Ovary (tissue), 9 donors: ENCODE results near the gene CSHL1. TPM values are rescaled to one million over a fixed set of nuclear protein-coding genes. Genes with fewer than 3 reads are reported as not detected.
"Not testable (repeated sequence)": the region's sequence is repeated elsewhere in the genome, so short reads cannot be mapped to it uniquely, and the experiment has no call there.

Experiments
- DNase-seq, 5 donors: peaks; one replicate each; pipeline ENCODE4 v3.0.0-alpha.2; 2019 to 2020
- H3K27ac ChIP-seq, 2 donors: fragments of 200-600 bp; one replicate each; pipeline versions ENCODE4 v1.5.1 to v1.8.0; 2019 to 2022
- H3K27me3 ChIP-seq: fragments of 200-600 bp; one replicate; pipeline ENCODE4 v1.8.0; 2022
- H3K36me3 ChIP-seq: fragments of 200-600 bp; sonication (generic); one replicate; pipeline ENCODE4 v1.5.1; 2019
- H3K4me1 ChIP-seq: one replicate; pipeline ENCODE4 v1.8.1; 2013; ENCODE audit warnings: mild to moderate bottlenecking, moderate library complexity; ENCODE audit not compliant: insufficient read depth
- H3K4me3 ChIP-seq: fragments of 200-600 bp; sonication (generic); one replicate; pipeline ENCODE4 v1.5.1; 2017
- H3K9me3 ChIP-seq, 2 donors: fragments of 200-600 bp in 1 of 2; sonication (generic) in 1 of 2; one replicate each; pipeline versions ENCODE4 v1.5.1 to v1.8.1; 2013 to 2019; ENCODE audit warnings: mild to moderate bottlenecking in 1 of 2, moderate library complexity in 1 of 2
- WGBS, 3 donors: extraction: QIAGEN DNeasy Blood & Tissue Kit in 1 of 3; methylation state at CpG; one replicate each; pipeline versions ENCODE4 v1.1.5 to v1.1.7; 2013 to 2017; 5-methylcytosine and 5-hydroxymethylcytosine counted together
- intact Hi-C, 4 donors: fragments of 100-400 bp; cut with DNase I; formaldehyde crosslinking; loops; one replicate each; pipeline versions ENCODE4 v1.11.0 to v1.15.1; 2022 to 2023
- polyA plus RNA-seq, 2 donors: library from polyadenylated mRNA; stranded (reverse); fragments of 200-250 nt in 1 of 2; fragments of 350-450 nt in 1 of 2; fragmentation: Illumina TruSeq in 1 of 2; extraction: RNeasy Lipid Tissue Mini Kit (QIAGEN cat#74804) in 1 of 2; gene quantifications; one replicate each; pipeline ENCODE4 v1.2.3, GENCODE V29; 2013 to 2014
- small RNA-seq: library from RNA; depleted of rRNA; stranded (forward); fragments of <200 nt; gene quantifications from one replicate; pipeline ENCODE3, GENCODE V24; 2016
- total RNA-seq, 7 donors: library from RNA; depleted of rRNA in 2 of 7; stranded (reverse); fragments of >200 nt in 2 of 7; fragmentation: NEBNext Ultra II Directional in 3 of 7; extraction: Animal tissue kit (Norgen Biotek cat#: 25700) in 3 of 7; gene quantifications; one replicate each; pipeline versions ENCODE4 v1.1.0 to v1.2.4, GENCODE V29; 2016 to 2023
- donor health status: DM: no; HTN: no; CAD: no; lungs with moderate emphysema.
- donor health status: DM: no; HTN: no; CAD: no.
- donor health status: Bipolar disorder and iron deficiency.
- donor health status: DM: yes; HTN: yes; CAD: no.
- donor health status: DM: no; HTN: no; CAD: no.
- donor health status: DM: yes; HTN: yes; CAD: no.

Gene CSHL1
- total and polyA plus RNA-seq, 9 donors, result not detected

DNA sequence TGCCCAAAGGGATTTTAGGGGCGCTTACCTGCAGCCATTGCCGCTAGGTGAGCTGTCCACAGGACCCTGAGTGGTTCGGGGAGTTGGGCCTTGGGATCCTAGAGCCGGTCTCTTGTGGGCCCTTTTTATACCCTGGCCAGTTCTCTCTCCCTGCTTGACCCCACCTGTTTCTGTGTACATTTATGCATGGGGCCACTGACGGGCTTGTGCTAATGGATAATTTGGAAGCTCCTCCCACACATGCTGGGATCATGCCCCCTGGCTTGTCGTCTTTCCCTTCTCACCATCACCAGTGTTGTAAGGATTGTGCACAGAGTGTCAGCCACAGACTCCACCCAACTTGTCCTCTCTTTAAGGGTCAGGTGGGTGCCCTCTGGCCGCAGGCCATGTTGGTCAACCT is 37.5 kb downstream of the CSHL1 start, which contains the start of gene CSH2:
CSH2 (minus strand) TSS at position 101 of the 400 bp plus-strand sequence; CDS start at position 38, 63 bp downstream.
- H3K36me3 ChIP-seq, H3K4me1 ChIP-seq, H3K9me3 ChIP-seq, H3K4me3 ChIP-seq, H3K27ac ChIP-seq, DNase-seq, intact Hi-C loops, H3K27me3 ChIP-seq: not testable (repeated sequence)
- 50 to 86% (median 83%) methylated on average over 2 to 7 of the region's 7 CpGs for WGBS, 3 donors

DNA sequence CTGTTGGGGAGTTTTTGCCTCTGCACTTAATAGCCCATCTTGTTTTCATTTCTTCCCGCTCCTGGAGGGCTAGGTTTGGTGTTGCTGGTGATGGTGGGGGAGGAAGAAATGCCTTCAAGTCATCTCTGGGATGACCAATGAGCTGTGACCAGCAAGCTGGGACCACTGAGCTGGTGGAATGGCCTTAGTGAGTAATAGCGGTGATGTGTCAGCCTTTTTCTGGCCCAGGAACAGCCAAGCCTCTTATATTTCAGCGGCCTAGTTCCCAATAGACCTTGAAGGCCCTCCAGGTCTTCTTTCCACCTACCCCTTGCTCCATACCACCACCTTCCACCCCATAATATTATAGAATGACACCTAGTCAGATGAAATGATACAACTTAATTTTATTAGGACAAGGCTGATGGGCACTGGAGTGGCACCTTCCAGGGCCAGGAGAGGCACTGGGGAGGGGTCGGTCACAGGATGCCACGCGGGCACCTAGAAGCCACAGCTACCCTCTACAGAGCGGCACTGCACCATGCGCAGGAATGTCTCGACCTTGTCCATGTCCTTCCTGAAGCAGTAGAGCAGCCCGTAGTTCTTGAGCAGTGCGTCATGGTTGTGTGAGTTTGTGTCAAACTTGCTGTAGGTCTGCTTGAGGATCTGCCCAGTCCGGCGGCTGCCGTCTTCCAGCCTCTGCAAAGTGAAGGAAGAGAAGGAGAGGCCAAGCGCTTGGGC is 39.3 kb downstream of the CSHL1 start:
- H3K36me3 ChIP-seq, H3K27ac ChIP-seq, H3K4me3 ChIP-seq, H3K4me1 ChIP-seq, H3K27me3 ChIP-seq, intact Hi-C loops, DNase-seq, H3K9me3 ChIP-seq: not testable (repeated sequence)
- WGBS, 3 donors, result 96 to 97% (median 96%) methylated on average over 15 of the region's 15 CpGs

DNA sequence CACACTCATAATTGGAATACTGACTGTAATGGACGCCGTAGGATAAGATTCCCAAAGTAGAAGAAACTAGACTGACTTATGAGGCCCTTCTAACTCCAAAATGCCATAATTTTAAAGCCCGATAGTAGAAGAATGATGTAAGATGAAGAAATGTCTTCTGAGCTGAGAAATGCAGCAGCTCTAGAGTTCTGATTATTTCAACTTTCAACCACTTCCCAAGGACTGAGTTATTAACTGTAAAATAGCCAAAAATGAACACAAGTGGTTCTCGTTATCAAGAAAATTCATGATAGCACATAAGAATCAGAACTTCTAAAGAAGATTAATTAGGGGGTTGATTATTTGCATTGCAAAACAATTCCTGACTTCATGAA is 40.8 kb downstream of the CSHL1 start:
- H3K4me3 ChIP-seq, H3K36me3 ChIP-seq, intact Hi-C loops, H3K9me3 ChIP-seq, H3K27ac ChIP-seq, H3K27me3 ChIP-seq, DNase-seq, H3K4me1 ChIP-seq: not testable (repeated sequence)
- 40 to 56% (median 52%) methylated on average over 4 of the region's 4 CpGs for WGBS, 3 donors

DNA sequence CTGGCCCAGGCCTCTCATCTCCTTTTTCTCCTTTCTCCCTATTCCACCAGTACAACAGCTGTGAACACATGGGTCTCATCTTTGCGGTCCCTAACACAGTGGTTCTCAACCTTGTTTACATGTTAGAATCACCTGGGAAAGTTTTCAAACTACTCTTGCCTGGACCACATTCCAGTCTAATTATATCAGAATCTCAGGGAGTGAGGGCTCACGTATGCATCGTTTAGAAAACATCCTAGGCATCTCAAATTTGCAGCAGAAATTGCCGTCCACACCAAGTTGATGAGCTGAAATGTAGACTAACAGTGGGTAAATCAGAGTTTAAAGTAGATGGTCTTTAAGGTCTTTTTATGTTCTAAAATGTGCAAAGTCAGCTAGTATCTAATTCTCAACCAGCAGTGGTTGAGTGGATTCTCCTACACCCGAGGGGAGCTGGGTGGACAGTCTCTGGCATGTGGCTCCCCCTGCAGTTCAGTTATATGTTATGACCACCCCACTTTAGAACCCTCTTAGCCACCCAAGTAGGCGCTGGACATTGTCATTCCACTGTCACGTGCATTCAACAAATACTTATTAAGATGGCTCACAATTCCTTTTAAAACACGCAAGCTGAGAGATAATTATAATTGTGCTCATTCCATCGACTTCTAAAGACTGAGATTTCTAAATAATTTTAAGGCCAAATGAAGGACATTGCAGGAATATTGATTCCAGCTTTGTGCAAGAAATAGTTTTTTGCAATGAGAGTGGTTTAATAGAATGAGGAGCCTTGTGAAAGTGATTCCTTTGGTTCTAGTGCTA is 41.4 kb downstream of the CSHL1 start:
- intact Hi-C loops, H3K27ac ChIP-seq, H3K27me3 ChIP-seq, H3K4me1 ChIP-seq, H3K4me3 ChIP-seq, DNase-seq, H3K9me3 ChIP-seq, H3K36me3 ChIP-seq: not testable (repeated sequence)
- 15 to 37% (median 23%) methylated on average over 9 of the region's 9 CpGs for WGBS, 3 donors

DNA sequence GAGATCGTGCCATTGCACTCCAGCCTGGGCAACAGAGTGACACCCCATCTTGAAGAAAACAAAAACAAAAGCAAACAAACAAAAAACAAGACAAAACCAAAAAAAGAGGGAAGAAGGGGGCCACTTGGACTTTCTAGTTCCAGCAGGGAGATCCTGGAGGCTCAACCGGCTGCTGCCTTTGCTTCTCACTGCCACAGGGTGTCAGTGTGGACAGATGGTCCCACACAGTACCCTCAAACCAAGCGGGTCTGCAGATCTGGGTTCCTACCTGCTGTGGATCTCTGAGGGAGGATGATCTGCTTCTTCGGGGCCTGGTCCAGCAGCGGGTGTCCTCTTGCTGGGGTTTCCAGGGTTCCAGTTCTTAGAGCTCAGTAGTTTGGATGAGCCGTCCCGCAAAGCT is 44.4 kb downstream of the CSHL1 start:
- H3K27me3 ChIP-seq, H3K27ac ChIP-seq, H3K9me3 ChIP-seq, DNase-seq, H3K4me3 ChIP-seq, H3K36me3 ChIP-seq, H3K4me1 ChIP-seq, intact Hi-C loops: not testable (repeated sequence)
- 76 to 78% (median 76%) methylated on average over 7 of the region's 7 CpGs for WGBS, 3 donors

Small RNAs within 50 kb of the gene (small RNA-seq; reads per million reads assigned to genes)
- not detected for gene AC040958.1
- not detected for gene AC127029.1
- gene GH1, result not detected

Other genes starting within 250 kb of the CSHL1 start
- gene LIMD2, start 211.1 kb downstream of the CSHL1 start, total RNA-seq, result 10 to 100 TPM in 4 of 7 donors, 1 to 10 TPM in 3; 2.6 to 13.2 (median 10.2) TPM
- gene LIMD2, start 211.1 kb downstream of the CSHL1 start, polyA plus RNA-seq, result 1 to 10 TPM; 1.5 to 9.0 TPM
- 10 to 100 TPM; 26.8 to 40.2 (median 34.4) TPM for gene STRADA, start 169.5 kb downstream of the CSHL1 start, total RNA-seq
- gene STRADA, start 169.5 kb downstream of the CSHL1 start, polyA plus RNA-seq, result 10 to 100 TPM; 21.8 to 46.2 TPM
- 10 to 100 TPM; 31.1 to 72.0 (median 63.2) TPM for gene CCDC47, start 137.7 kb downstream of the CSHL1 start, total RNA-seq
- 10 to 100 TPM; 32.6 to 83.6 TPM for gene CCDC47, start 137.7 kb downstream of the CSHL1 start, polyA plus RNA-seq
- gene DDX42, start 137.1 kb downstream of the CSHL1 start, total RNA-seq, result 100 to 1,000 TPM in 4 of 7 donors, 10 to 100 TPM in 3; 72.5 to 137 (median 104) TPM
- gene DDX42, start 137.1 kb downstream of the CSHL1 start, polyA plus RNA-seq, result 100 to 1,000 TPM in 1 of 2 donors, 10 to 100 TPM in 1; 74.4 to 138 TPM
- gene PSMC5, start 83.8 kb downstream of the CSHL1 start, total RNA-seq, result 100 to 1,000 TPM in 2 of 7 donors, 10 to 100 TPM in 5; 36.4 to 111 (median 83.8) TPM
- gene PSMC5, start 83.8 kb downstream of the CSHL1 start, polyA plus RNA-seq, result 100 to 1,000 TPM in 1 of 2 donors, 10 to 100 TPM in 1; 96.2 to 155 TPM
- 10 to 100 TPM; 26.1 to 46.5 (median 34.7) TPM for gene FTSJ3, start 83.6 kb downstream of the CSHL1 start, total RNA-seq
- 10 to 100 TPM; 21.3 to 47.0 TPM for gene FTSJ3, start 83.6 kb downstream of the CSHL1 start, polyA plus RNA-seq
- 100 to 1,000 TPM in 1 of 7 donors, 10 to 100 TPM in 6; 46.2 to 117 (median 72.9) TPM for gene SMARCD2, start 68.6 kb downstream of the CSHL1 start, total RNA-seq
- gene SMARCD2, start 68.6 kb downstream of the CSHL1 start, polyA plus RNA-seq, result 10 to 100 TPM; 47.9 to 52.7 TPM
- gene CSH2, start 37.6 kb downstream of the CSHL1 start, total RNA-seq, result not detected
- gene CSH2, start 37.6 kb downstream of the CSHL1 start, polyA plus RNA-seq, result not detected
- not detected for gene GH2, start 29.3 kb downstream of the CSHL1 start, total RNA-seq
- not detected for gene GH2, start 29.3 kb downstream of the CSHL1 start, polyA plus RNA-seq
- not detected for gene CSH1, start 14.7 kb downstream of the CSHL1 start, total RNA-seq
- not detected for gene CSH1, start 14.7 kb downstream of the CSHL1 start, polyA plus RNA-seq
- not detected for gene GH1, start 7.6 kb upstream of the CSHL1 start, total RNA-seq
- not detected for gene GH1, start 7.6 kb upstream of the CSHL1 start, polyA plus RNA-seq
- 1 to 10 TPM in 3 of 7 donors, under 1 TPM in 4; 0.48 to 2.0 (median 0.92) TPM for gene CD79B, start 21.1 kb upstream of the CSHL1 start, total RNA-seq
- gene CD79B, start 21.1 kb upstream of the CSHL1 start, polyA plus RNA-seq, result 1 to 10 TPM in 1 of 2 donors, under 1 TPM in 1; 0.77 to 2.0 TPM
- 1 to 10 TPM in 1 of 7 donors, under 1 TPM in 5, not detected in 1; 0.27 to 2.5 (median 0.60) TPM for gene SCN4A, start 61.7 kb upstream of the CSHL1 start, total RNA-seq
- under 1 TPM; 0.67 to 0.75 TPM for gene SCN4A, start 61.7 kb upstream of the CSHL1 start, polyA plus RNA-seq
- 10 to 100 TPM in 1 of 7 donors, 1 to 10 TPM in 4, under 1 TPM in 1, not detected in 1; 0.20 to 58.5 (median 2.1) TPM for gene PRR29, start 87.1 kb upstream of the CSHL1 start, total RNA-seq
- gene PRR29, start 87.1 kb upstream of the CSHL1 start, polyA plus RNA-seq, result under 1 TPM; 0.05 to 0.45 TPM
- gene ICAM2, start 109.4 kb upstream of the CSHL1 start, total RNA-seq, result 10 to 100 TPM in 5 of 7 donors, 1 to 10 TPM in 2; 6.8 to 29.0 (median 17.4) TPM
- gene ICAM2, start 109.4 kb upstream of the CSHL1 start, polyA plus RNA-seq, result 10 to 100 TPM; 25.1 to 34.2 TPM
- gene ERN1, start 218.9 kb upstream of the CSHL1 start, total RNA-seq, result 10 to 100 TPM; 19.6 to 73.4 (median 34.8) TPM
- gene ERN1, start 218.9 kb upstream of the CSHL1 start, polyA plus RNA-seq, result 10 to 100 TPM in 1 of 2 donors, 1 to 10 TPM in 1; 8.1 to 12.9 TPM